Ovary (tissue), 3 donors: ENCODE results near the gene MED8.

Experiments used
- EP300 ChIP-seq: sonication (generic); formaldehyde crosslinking; IDR thresholded peaks from one replicate; pipeline ENCODE4 v1.6.1; 2017; ENCODE audit warnings: antibody characterized with exemption
- POLR2A ChIP-seq: fragments of 450-650 bp; IDR thresholded peaks from one replicate; pipeline ENCODE4 v1.6.1; 2017; ENCODE audit warnings: antibody characterized with exemption, mild to moderate bottlenecking, moderate library complexity
- TF ChIP-seq, protein P1 (sequence below), 3 donors: fragments of 450-650 bp in 2 of 3; fragments of 200-600 bp in 1 of 3; IDR thresholded peaks; one replicate each; pipeline versions ENCODE4 v1.5.1 to v1.8.0; 2016 to 2022; ENCODE audit warnings: antibody characterized with exemption in 3 of 3, mild to moderate bottlenecking in 1 of 3
- donor health status: DM: no; HTN: no; CAD: no.

DNA sequence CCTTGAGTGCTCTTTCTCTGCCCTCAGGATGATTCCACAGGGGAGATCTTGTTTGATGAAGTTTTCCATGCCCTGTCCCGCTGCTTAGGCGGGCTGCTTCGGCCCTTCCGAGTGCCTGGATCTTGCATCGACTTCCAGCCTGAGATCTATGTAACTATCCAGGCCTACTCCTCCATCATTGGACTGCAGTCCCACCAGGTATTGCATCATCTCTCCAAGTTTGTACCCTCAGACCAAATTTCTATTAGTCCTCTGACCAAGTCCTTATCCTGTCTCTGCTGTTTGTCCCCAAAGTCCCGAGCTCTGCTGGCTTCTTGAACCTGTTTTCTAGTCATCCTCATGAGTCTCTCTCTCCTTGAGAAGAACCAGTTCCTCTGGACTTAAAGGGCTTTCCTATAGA is 14.8 kb upstream of the MED8 start:
- TF ChIP-seq, protein P1, sequence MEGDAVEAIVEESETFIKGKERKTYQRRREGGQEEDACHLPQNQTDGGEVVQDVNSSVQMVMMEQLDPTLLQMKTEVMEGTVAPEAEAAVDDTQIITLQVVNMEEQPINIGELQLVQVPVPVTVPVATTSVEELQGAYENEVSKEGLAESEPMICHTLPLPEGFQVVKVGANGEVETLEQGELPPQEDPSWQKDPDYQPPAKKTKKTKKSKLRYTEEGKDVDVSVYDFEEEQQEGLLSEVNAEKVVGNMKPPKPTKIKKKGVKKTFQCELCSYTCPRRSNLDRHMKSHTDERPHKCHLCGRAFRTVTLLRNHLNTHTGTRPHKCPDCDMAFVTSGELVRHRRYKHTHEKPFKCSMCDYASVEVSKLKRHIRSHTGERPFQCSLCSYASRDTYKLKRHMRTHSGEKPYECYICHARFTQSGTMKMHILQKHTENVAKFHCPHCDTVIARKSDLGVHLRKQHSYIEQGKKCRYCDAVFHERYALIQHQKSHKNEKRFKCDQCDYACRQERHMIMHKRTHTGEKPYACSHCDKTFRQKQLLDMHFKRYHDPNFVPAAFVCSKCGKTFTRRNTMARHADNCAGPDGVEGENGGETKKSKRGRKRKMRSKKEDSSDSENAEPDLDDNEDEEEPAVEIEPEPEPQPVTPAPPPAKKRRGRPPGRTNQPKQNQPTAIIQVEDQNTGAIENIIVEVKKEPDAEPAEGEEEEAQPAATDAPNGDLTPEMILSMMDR (IDR thresholded peaks at IDR 0.05) = no peak
- TF ChIP-seq POLR2A = no peak
- no peak for TF ChIP-seq EP300
